GM12878 (cell line): ENCODE results near the gene C1QL1. TPM values are rescaled to one million over a fixed set of nuclear protein-coding genes. Genes with fewer than 3 reads are reported as not detected.

Experiments used
- ASH2L ChIP-seq: fragments of 300-600, 200-600 bp; sonication (generic); IDR thresholded peaks from 2 replicates; pipeline ENCODE4 v1.6.1; 2017; ENCODE audit warnings: low read depth, mild to moderate bottlenecking, borderline replicate concordance
- ATF2 ChIP-seq: IDR thresholded peaks from 2 replicates; pipeline ENCODE4 v1.6.1; 2012; ENCODE audit warnings: low read length, inconsistent platforms
- CBFB ChIP-seq: IDR thresholded peaks from 2 replicates; pipeline ENCODE4 v1.6.1; 2016; ENCODE audit warnings: antibody characterized with exemption, low read depth
- CHD2 ChIP-seq: IDR thresholded peaks from 2 replicates; pipeline ENCODE4 v1.6.1; 2011; ENCODE audit warnings: low read depth, low read length, improper control_type of control experiment, borderline replicate concordance
- CHD4 ChIP-seq: fragments of 200-600 bp; sonication (generic); IDR thresholded peaks from 2 replicates; pipeline ENCODE4 v1.6.1; 2016; ENCODE audit warnings: mild to moderate bottlenecking
- FOXK2 ChIP-seq: fragments of 450-650 bp; IDR thresholded peaks from 2 replicates; pipeline ENCODE4 v1.6.1; 2017; ENCODE audit warnings: mild to moderate bottlenecking, moderate library complexity
- IRF4 ChIP-seq: IDR thresholded peaks from 2 replicates; pipeline ENCODE4 v1.6.1; 2011; ENCODE audit warnings: low read depth, low read length
- NFIC ChIP-seq: IDR thresholded peaks from 2 replicates; pipeline ENCODE4 v1.6.1; 2012; ENCODE audit warnings: low read depth, mild to moderate bottlenecking, inconsistent platforms, low read length, moderate library complexity
- NR2C1 ChIP-seq: fragments of 450-650 bp; IDR thresholded peaks from 2 replicates; pipeline ENCODE4 v1.6.1; 2017; ENCODE audit warnings: antibody characterized with exemption, mild to moderate bottlenecking, moderate library complexity
- POLR2AphosphoS5 ChIP-seq: IDR thresholded peaks from 2 replicates; pipeline ENCODE4 v1.6.1; 2011; ENCODE audit warnings: mild to moderate bottlenecking, low read length, inconsistent platforms
- RELA ChIP-seq: fragments of 450-650 bp; IDR thresholded peaks from 2 replicates; pipeline ENCODE4 v1.8.0; 2014; ENCODE audit warnings: borderline replicate concordance; ENCODE audit not compliant: partially characterized antibody
- RELB ChIP-seq: fragments of 450-650 bp; IDR thresholded peaks from 2 replicates; pipeline ENCODE4 v1.6.1; 2017; ENCODE audit warnings: low read depth, mild to moderate bottlenecking, moderate library complexity
- SKIL ChIP-seq: fragments of 450-650 bp; IDR thresholded peaks from 2 replicates; pipeline ENCODE4 v1.6.1; 2017; ENCODE audit warnings: mild to moderate bottlenecking, low read depth, inconsistent platforms; ENCODE audit not compliant: poor library complexity, severe bottlenecking
- SMARCA5 ChIP-seq: fragments of 450-650 bp; IDR thresholded peaks from 2 replicates; pipeline ENCODE4 v1.6.1; 2017; ENCODE audit warnings: mild to moderate bottlenecking
- STAT1 ChIP-seq: fragments of 450-650 bp; conservative IDR thresholded peaks from 2 replicates; pipeline ENCODE4 v1.6.1; 2014; ENCODE audit warnings: antibody characterized with exemption, mild to moderate bottlenecking
- SUZ12 ChIP-seq: fragments of 200-600 bp; sonication (generic); IDR thresholded peaks from one replicate; pipeline ENCODE4 v1.6.1; 2018; ENCODE audit warnings: antibody characterized with exemption, mild to moderate bottlenecking; ENCODE audit not compliant: unreplicated experiment
- USF1 ChIP-seq: IDR thresholded peaks from 2 replicates; pipeline ENCODE4 v1.6.1; 2011; ENCODE audit warnings: borderline replicate concordance, low read depth, mild to moderate bottlenecking, moderate library complexity, mixed read lengths, low read length; ENCODE audit not compliant: insufficient read depth; ENCODE audit errors: extremely low read length
- YY1 ChIP-seq: IDR thresholded peaks from 2 replicates; pipeline ENCODE4 v1.6.1; 2011; ENCODE audit warnings: low read depth, mild to moderate bottlenecking, low read length
- ZBTB4 ChIP-seq: fragments of 450-650 bp; formaldehyde crosslinking; IDR thresholded peaks from 2 replicates; pipeline ENCODE4 v1.4.0; 2022; ENCODE audit warnings: mild to moderate bottlenecking, moderate library complexity
- ZNF207 ChIP-seq: fragments of 450-650 bp; IDR thresholded peaks from 2 replicates; pipeline ENCODE4 v1.6.1; 2014; ENCODE audit warnings: antibody characterized with exemption, mild to moderate bottlenecking, borderline replicate concordance
- ZZZ3 ChIP-seq: IDR thresholded peaks from 2 replicates; pipeline ENCODE4 v1.6.1; 2011; ENCODE audit warnings: low read depth; ENCODE audit not compliant: control insufficient read depth, insufficient read length
- polyA plus RNA-seq, 11 experiments: library from polyadenylated mRNA; depleted of rRNA in 4 of 11; unstranded in 6 of 11; stranded (reverse) in 5 of 11; fragments of >200 nt; fragmentation: Nextera tagmentation in 4 of 11; fragmentation: Illumina TruSeq in 1 of 11; extraction: Ambion mirVana in 4 of 11; extraction: Trizol in 1 of 11; gene quantifications; 1 replicate in 1 of 11; 2 replicates in 10 of 11; pipeline versions ENCODE4 v1.2.1 to v1.2.3, GENCODE V29; 2011 to 2016; ENCODE audit warnings: inconsistent platforms in 2 of 11, missing spikeins in 2 of 11, low read depth in 1 of 11
- total RNA-seq, 4 experiments: library from RNA; depleted of rRNA in 3 of 4; stranded (reverse); fragments of >200 nt in 3 of 4; fragmentation: Illumina TruSeq in 1 of 4; extraction: Trizol in 1 of 4; gene quantifications; 2 replicates each; pipeline versions ENCODE4 v1.2.1 to v1.2.3, GENCODE V29; 2013 to 2021

The C1QL1 gene
- total and polyA plus RNA-seq, 10 of the 15 experiments (the other 5 are each of a cell fraction or from before 2014, with no cell fraction given), result not detected

GRCh38 chr17:44919885-44920564 lies 48.1 kb downstream of the C1QL1 start (continued):
- TF ChIP-seq ZBTB4 (CRISPR knock-in tag) (no peak), RELA (no peak), SUZ12 (no peak), YY1 (peak; percentile 75), RELB (no peak), ASH2L (no peak), ATF2 (no peak), IRF4 (no peak; the same call in 1 of the 2 replicates), POLR2AphosphoS5 (no peak), ZNF207 (no peak), SMARCA5 (0 out of 2 replicates have a peak, but pooled peaks have one; percentile 84), STAT1 (no peak), ZZZ3 (no peak), FOXK2 (no peak), CHD2 (no peak), SKIL (peak; percentile 21), NFIC (no peak), NR2C1 (no peak), USF1 (no peak), CHD4 (no peak), CBFB (peak; percentile 28; the same call in 1 of the 2 replicates)
